Gastrocnemius medialis (tissue), 4 donors: ENCODE results near the gene GPR157. TPM values are rescaled to one million over a fixed set of nuclear protein-coding genes. Genes with fewer than 3 reads are reported as not detected.
A peak's percentile ranks its signal among the peaks of the same experiment; 100 is the strongest.
"Not testable (repeated sequence)": the region's sequence is repeated elsewhere in the genome, so short reads cannot be mapped to it uniquely, and the experiment has no call there.

Experiments
- ATAC-seq, 2 donors: fragments of 150-250 bp; one replicate each; pipeline ENCODE4 v1.9.1; 2016
- DNase-seq, 2 donors: peaks; one replicate each; pipeline ENCODE4 v3.0.0-alpha.2; 2019
- H3K27ac ChIP-seq, 4 donors: fragments of 200-600 bp; sonication (generic); 1 replicate in 1 of 4; 2 replicates in 3 of 4; pipeline ENCODE4 v1.5.1; 2016 to 2018; ENCODE audit warnings: mild to moderate bottlenecking in 2 of 4, moderate library complexity in 1 of 4
- H3K27me3 ChIP-seq, 3 donors: fragments of 200-600 bp; sonication (generic) in 2 of 3; 1 replicate in 1 of 3; 2 replicates in 2 of 3; pipeline versions ENCODE4 v1.5.1 to v1.6.0; 2016 to 2019; ENCODE audit warnings: mild to moderate bottlenecking in 1 of 3, moderate library complexity in 1 of 3
- H3K36me3 ChIP-seq, 2 donors: fragments of 200-600 bp; sonication (generic) in 1 of 2; one replicate each; pipeline ENCODE4 v1.5.1; 2017 to 2018
- H3K4me1 ChIP-seq, 2 donors: fragments of 200-600 bp; sonication (generic) in 1 of 2; one replicate each; pipeline ENCODE4 v1.5.1; 2016 to 2017; ENCODE audit warnings: mild to moderate bottlenecking in 2 of 2
- H3K4me3 ChIP-seq, 4 donors: fragments of 200-600 bp; sonication (generic) in 3 of 4; 1 replicate in 1 of 4; 2 replicates in 3 of 4; pipeline ENCODE4 v1.5.1; 2016 to 2019; ENCODE audit warnings: mild to moderate bottlenecking in 2 of 4
- H3K9me3 ChIP-seq, 3 donors: fragments of 200-600 bp; sonication (generic) in 2 of 3; 1 replicate in 1 of 3; 2 replicates in 2 of 3; pipeline ENCODE4 v1.5.1; 2016 to 2019
- CTCF ChIP-seq, 5 experiments: fragments of 450-650 bp in 3 of 5; fragments of 200-600 bp in 2 of 5; sonication (generic) in 2 of 5; IDR thresholded peaks in 4 of 5; conservative IDR thresholded peaks in 1 of 5; 1 replicate in 4 of 5; 2 replicates in 1 of 5; pipeline ENCODE4 v1.5.1; 2016 to 2019; ENCODE audit warnings: antibody characterized with exemption in 5 of 5, mild to moderate bottlenecking in 3 of 5, moderate library complexity in 3 of 5
- POLR2A ChIP-seq, 2 donors: fragments of 450-650 bp; IDR thresholded peaks; one replicate each; pipeline ENCODE4 v1.6.1; 2017; ENCODE audit warnings: antibody characterized with exemption in 2 of 2, mild to moderate bottlenecking in 2 of 2, moderate library complexity in 2 of 2
- in situ Hi-C, 4 donors: fragments of 200-750 bp; cut with MboI; loops; one replicate each; pipeline versions ENCODE4 v1.15.0 to v1.8.0; 2017; ENCODE audit warnings: low sequenced_read_pairs in 4 of 4
- intact Hi-C: fragments of 100-400 bp; cut with DNase I; formaldehyde crosslinking; loops from one replicate; pipeline ENCODE4 v1.15.1; 2023; ENCODE audit warnings: low total_unique reads
- total RNA-seq, 4 donors: library from RNA; depleted of rRNA; stranded (reverse); fragments of >200 nt; gene quantifications; one replicate each; pipeline versions ENCODE4 v1.1.0 to v1.2.3, GENCODE V29; 2016

GPR157 gene
- total RNA-seq, 4 donors from 2014 or later = 12.9 to 38.1 (median 18.9) TPM

DNA sequence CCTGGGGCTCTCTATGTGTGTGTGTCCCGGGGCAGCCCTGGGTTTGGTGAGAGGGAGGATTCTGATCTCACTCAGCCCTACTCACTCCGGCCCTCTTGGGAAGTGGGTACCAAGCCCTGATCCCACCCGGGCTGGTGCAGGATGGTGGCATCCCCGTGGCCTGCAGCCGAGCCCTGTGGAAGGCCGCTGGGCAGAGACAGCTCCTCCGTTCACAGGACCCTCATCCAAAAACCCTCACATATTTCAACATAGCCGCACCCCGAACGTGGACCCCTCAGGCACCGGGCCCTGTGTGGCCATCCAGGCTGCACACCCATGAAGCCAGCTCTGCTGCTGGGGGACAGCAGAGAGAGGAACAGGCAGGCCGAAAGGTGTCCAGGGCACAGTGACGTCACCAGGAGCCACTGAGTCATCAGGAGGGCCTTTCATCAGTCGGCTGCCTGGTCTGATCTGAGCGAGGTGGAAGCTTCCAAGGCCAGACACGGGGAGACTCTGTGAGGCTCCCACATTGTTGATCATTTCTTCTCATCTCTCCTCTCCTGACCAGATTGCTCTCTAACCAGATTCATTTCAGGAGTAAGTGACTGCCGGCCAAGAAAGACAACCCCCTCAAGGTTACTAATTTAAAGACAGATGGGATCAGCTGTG is 16.2 kb upstream of the GPR157 start:
- no peak overlapping the region for H3K4me3 ChIP-seq
- TF ChIP-seq POLR2A (IDR thresholded peaks at IDR 0.05) (no peak), CTCF (IDR thresholded peaks at IDR 0.05 in 4 of 5, conservative IDR thresholded peaks at IDR 0.05 in 1 of 5) (no peak)
- in situ Hi-C loops (loop anchor here in 2 of 4 donors (10.0 to 25.0 kb wide), 2 partner anchors 50 to 342 kb away; no protein-coding TSS in a partner anchor), intact Hi-C loops (no loop called here)
- DNase-seq (no peak), ATAC-seq (no peak)
- H3K27ac ChIP-seq = no peak overlapping the region
- H3K9me3 ChIP-seq = no peaks in the 10 kb centered on the region
- no peaks in the 10 kb centered on the region for H3K27me3 ChIP-seq
- peaks cover 8% of the 10 kb centered on the region in 2 donors for H3K4me1 ChIP-seq
- H3K36me3 ChIP-seq = no peaks in the 10 kb centered on the region

DNA sequence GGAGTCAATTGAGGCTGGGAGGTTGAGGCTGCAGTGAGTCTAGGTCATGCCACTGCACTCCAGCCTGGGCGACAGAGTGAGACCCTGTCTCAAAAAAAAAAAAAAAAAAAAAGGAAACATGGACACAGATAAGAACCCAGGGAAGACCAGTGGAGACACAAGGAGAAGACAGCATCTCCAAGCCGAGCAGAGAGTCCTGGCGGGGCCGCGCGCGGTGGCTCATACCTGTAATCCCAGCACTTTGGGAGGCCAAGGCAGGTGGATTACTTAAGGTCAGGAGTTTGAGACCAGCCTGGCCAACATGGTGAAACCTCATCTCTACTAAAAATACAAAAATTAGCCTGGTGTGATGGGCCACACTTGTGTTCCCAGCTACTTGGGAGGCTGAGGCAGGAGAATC is 15.6 kb upstream of the GPR157 start:
- in situ Hi-C loops = loop anchor here in 2 of 4 donors (10.0 to 25.0 kb wide), 2 partner anchors 50 to 343 kb away; no protein-coding TSS in a partner anchor
- not testable (repeated sequence) for ATAC-seq, DNase-seq

GRCh38 chr1:9143250-9143649 is 14.3 kb upstream of the GPR157 start:
- TF ChIP-seq CTCF (IDR thresholded peaks at IDR 0.05 in 4 of 5, conservative IDR thresholded peaks at IDR 0.05 in 1 of 5) (no peak), POLR2A (IDR thresholded peaks at IDR 0.05) (no peak)
- no peak for DNase-seq
- in situ Hi-C loops = loop anchor here in 2 of 4 donors (10.0 to 25.0 kb wide), 2 partner anchors 52 to 344 kb away; no protein-coding TSS in a partner anchor
- H3K4me3 ChIP-seq = no peak overlapping the region
- H3K27me3 ChIP-seq = no peaks in the 10 kb centered on the region
- H3K4me1 ChIP-seq = no peaks in the 10 kb centered on the region
- H3K36me3 ChIP-seq = no peaks in the 10 kb centered on the region
- H3K9me3 ChIP-seq = no peaks in the 10 kb centered on the region
- no peak overlapping the region for H3K27ac ChIP-seq
- intact Hi-C loops = no loop called here
- ATAC-seq = peak in 1 of 2 donors; percentile 16

More for the DNA sequence above, 15.6 kb upstream of the GPR157 start:
- H3K9me3 ChIP-seq, intact Hi-C loops, H3K27me3 ChIP-seq, H3K4me1 ChIP-seq, H3K36me3 ChIP-seq, H3K27ac ChIP-seq, H3K4me3 ChIP-seq: not testable (repeated sequence)

DNA sequence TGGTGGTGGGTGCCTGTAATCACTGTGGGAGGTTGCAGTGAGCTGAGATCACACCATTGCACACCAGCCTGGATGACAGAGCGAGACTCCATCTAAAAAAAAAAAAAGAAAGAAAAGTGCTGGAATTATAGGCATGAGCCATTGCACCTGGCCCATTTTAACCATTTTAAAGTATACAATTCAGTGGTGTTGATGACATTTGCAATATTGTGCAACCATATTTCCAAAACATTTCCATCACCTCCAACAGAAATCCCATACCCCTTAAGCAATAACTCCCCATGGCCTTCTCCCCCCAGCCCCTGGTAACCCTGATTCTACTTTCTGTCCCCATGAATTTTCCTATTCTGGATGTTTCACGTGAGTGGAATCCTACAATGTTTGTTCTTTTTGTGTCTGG is 11.0 kb upstream of the GPR157 start:
- no peak for ATAC-seq
- in situ Hi-C loops = loop anchor here in 3 of 4 donors (10.0 to 25.0 kb wide), 2 partner anchors 55 to 347 kb away; no protein-coding TSS in a partner anchor
- Histone ChIP-seq H3K9me3 (no peaks in the 10 kb centered on the region), H3K36me3 (no peaks in the 10 kb centered on the region), H3K4me1 (no peaks in the 10 kb centered on the region), H3K4me3 (no peak overlapping the region), H3K27me3 (no peaks in the 10 kb centered on the region), H3K27ac (no peak overlapping the region)
- DNase-seq = no peak
- intact Hi-C loops = no loop called here
- no peak for TF ChIP-seq POLR2A (IDR thresholded peaks at IDR 0.05)
- TF ChIP-seq CTCF (IDR thresholded peaks at IDR 0.05 in 4 of 5, conservative IDR thresholded peaks at IDR 0.05 in 1 of 5) = no peak

DNA sequence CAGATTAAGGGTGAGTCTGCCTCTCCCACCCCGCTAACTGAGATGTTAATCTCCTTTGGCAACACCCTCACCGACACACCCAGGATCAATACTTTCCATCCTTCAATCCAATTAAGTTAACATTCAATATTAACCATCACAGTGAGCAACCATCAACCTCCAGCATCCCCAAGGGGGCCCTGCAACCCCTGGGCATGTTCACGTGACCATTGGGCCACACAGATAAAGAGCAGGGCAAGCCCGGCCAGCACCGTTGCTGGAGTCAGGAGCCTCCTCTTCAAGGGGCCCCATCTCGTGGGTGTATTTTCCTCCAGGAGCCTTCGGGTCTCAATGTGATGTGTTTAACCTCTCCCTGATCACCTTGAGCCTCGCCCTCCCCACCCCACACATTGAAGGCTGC is 8.0 kb upstream of the GPR157 start:
- H3K4me1 ChIP-seq = no peaks in the 10 kb centered on the region
- intact Hi-C loops (no loop called here), in situ Hi-C loops (loop anchor here in 2 of 4 donors (10.0 to 25.0 kb wide), 2 partner anchors 58 to 350 kb away; no protein-coding TSS in a partner anchor)

More for the DNA sequence above, 8.0 kb upstream of the GPR157 start:
- DNase-seq (no peak), ATAC-seq (no peak)
- Histone ChIP-seq H3K4me3 (no peak overlapping the region), H3K27me3 (no peaks in the 10 kb centered on the region), H3K9me3 (no peaks in the 10 kb centered on the region), H3K27ac (no peak overlapping the region), H3K36me3 (no peaks in the 10 kb centered on the region)
- TF ChIP-seq CTCF (IDR thresholded peaks at IDR 0.05 in 4 of 5, conservative IDR thresholded peaks at IDR 0.05 in 1 of 5) (no peak), POLR2A (IDR thresholded peaks at IDR 0.05) (no peak)
